Spleen (tissue), 7 donors: ENCODE measurements around the gene AWAT2.

Experiments used
- POLR2A ChIP-seq, 3 donors: fragments of 450-650 bp; IDR thresholded peaks; one replicate each; pipeline ENCODE4 v1.5.1; 2017; ENCODE audit warnings: antibody characterized with exemption in 3 of 3, mild to moderate bottlenecking in 1 of 3
- POLR2AphosphoS5 ChIP-seq, 3 donors: sonication (generic); formaldehyde crosslinking; IDR thresholded peaks; one replicate each; pipeline ENCODE4 v1.5.1; 2017; ENCODE audit warnings: antibody characterized with exemption in 3 of 3
- TF ChIP-seq, protein P1 (sequence below), 11 experiments: fragments of 200-600 bp in 7 of 11; fragments of 450-650 bp in 4 of 11; sonication (generic) in 4 of 11; IDR thresholded peaks in 8 of 11; conservative IDR thresholded peaks in 3 of 11; 1 replicate in 7 of 11; 2 replicates in 4 of 11; pipeline versions ENCODE4 v1.4.0 to v1.8.0; 2016 to 2021; ENCODE audit warnings: antibody characterized with exemption in 11 of 11, inconsistent platforms in 4 of 11, mild to moderate bottlenecking in 1 of 11
- donor health status: DM: no; HTN: no; CAD: no; lungs with moderate emphysema.
- donor health status: DM: no; HTN: no; CAD: no.
- donor health status: DM: no; HTN: no; CAD: no.

GRCh38 chrX:70046978-70047377, 2.8 kb downstream of the AWAT2 start:
- TF ChIP-seq, protein P1, sequence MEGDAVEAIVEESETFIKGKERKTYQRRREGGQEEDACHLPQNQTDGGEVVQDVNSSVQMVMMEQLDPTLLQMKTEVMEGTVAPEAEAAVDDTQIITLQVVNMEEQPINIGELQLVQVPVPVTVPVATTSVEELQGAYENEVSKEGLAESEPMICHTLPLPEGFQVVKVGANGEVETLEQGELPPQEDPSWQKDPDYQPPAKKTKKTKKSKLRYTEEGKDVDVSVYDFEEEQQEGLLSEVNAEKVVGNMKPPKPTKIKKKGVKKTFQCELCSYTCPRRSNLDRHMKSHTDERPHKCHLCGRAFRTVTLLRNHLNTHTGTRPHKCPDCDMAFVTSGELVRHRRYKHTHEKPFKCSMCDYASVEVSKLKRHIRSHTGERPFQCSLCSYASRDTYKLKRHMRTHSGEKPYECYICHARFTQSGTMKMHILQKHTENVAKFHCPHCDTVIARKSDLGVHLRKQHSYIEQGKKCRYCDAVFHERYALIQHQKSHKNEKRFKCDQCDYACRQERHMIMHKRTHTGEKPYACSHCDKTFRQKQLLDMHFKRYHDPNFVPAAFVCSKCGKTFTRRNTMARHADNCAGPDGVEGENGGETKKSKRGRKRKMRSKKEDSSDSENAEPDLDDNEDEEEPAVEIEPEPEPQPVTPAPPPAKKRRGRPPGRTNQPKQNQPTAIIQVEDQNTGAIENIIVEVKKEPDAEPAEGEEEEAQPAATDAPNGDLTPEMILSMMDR (IDR thresholded peaks at IDR 0.05 in 8 of 11, conservative IDR thresholded peaks at IDR 0.05 in 3 of 11), result no peak
- no peak for TF ChIP-seq POLR2A (IDR thresholded peaks at IDR 0.05)
- TF ChIP-seq POLR2AphosphoS5 (IDR thresholded peaks at IDR 0.05), result no peak
